Measurements from ENCODE around the gene TRMT61A. TPM values are rescaled to one million over a fixed set of nuclear protein-coding genes. Genes with fewer than 3 reads are reported as not detected.

Gene TRMT61A
- total and polyA plus RNA-seq, 2 of the 4 experiments (the other 2 are of a cell fraction): 5.7 to 16.2 TPM

DNA sequence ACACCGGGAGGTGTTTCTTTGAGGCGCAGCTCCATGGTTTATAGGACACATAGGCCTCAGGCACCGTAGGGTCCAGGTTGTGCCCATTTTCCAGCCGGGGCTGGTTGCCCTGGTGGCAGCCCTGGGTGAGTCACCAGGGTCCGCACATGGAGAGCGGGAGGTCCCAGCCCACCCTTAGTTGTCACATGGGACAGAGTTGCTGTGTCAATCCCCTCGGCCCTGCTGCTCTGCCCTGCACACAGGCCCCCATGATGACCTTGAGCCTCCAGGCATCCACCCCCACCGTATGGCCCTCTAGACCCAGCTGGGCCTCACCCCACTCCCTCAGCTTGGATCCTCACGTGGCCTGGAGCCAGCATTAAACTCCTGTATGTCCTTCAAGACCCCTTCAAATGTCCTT lies 7.7 kb downstream of the TRMT61A start:
- no peak overlapping the region for H2BK20ac ChIP-seq (ENCODE audit: low read depth, low read length)
- no peak overlapping the region for H3K4me3 ChIP-seq (ENCODE audit: insufficient read depth, low read depth, low read length)
- DNase-seq (no peak), ATAC-seq (ENCODE audit: low read depth) (no peak)
- 59% methylated on average over 7 of the region's 9 CpGs; no CpG with 5 or more reads in 1 of the 2 experiments for WGBS, 2 experiments (ENCODE audit: extremely low coverage in 2 of 2, insufficient read length in 1 of 2)
- TF ChIP-seq, protein P1, sequence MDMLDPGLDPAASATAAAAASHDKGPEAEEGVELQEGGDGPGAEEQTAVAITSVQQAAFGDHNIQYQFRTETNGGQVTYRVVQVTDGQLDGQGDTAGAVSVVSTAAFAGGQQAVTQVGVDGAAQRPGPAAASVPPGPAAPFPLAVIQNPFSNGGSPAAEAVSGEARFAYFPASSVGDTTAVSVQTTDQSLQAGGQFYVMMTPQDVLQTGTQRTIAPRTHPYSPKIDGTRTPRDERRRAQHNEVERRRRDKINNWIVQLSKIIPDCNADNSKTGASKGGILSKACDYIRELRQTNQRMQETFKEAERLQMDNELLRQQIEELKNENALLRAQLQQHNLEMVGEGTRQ (IDR thresholded peaks at IDR 0.05; ENCODE audit: low read depth, low read length): no peak
- no peak for TF ChIP-seq RFX5 (IDR thresholded peaks at IDR 0.05; ENCODE audit: low read depth, low read length)
- no peak for TF ChIP-seq SMC3 (IDR thresholded peaks at IDR 0.05; ENCODE audit: low read depth, low read length)
- no peak for TF ChIP-seq CHD1 (IDR thresholded peaks at IDR 0.05; ENCODE audit: low read depth, low read length)
- no peak for TF ChIP-seq RAD21 (IDR thresholded peaks at IDR 0.05; ENCODE audit: low read length)
- no peak for TF ChIP-seq CEBPB (IDR thresholded peaks at IDR 0.05; ENCODE audit: low read depth, low read length)
- no peak for TF ChIP-seq POLR2A (IDR thresholded peaks at IDR 0.05; ENCODE audit: low read depth, low read length)
- no peak for TF ChIP-seq MXI1 (IDR thresholded peaks at IDR 0.05; ENCODE audit: borderline replicate concordance, low read depth, low read length)
- TF ChIP-seq BHLHE40 (IDR thresholded peaks at IDR 0.05; ENCODE audit: low read depth, low read length): no peak
- TF ChIP-seq CTCF (conservative IDR thresholded peaks at IDR 0.05; ENCODE audit: low read depth, low read length): no peak
- no peak for TF ChIP-seq MAZ (IDR thresholded peaks at IDR 0.05; ENCODE audit: borderline replicate concordance, low read depth, low read length)
- TF ChIP-seq MAFK (IDR thresholded peaks at IDR 0.05; ENCODE audit: low read depth, low read length): no peak
- TF ChIP-seq, protein P2, sequence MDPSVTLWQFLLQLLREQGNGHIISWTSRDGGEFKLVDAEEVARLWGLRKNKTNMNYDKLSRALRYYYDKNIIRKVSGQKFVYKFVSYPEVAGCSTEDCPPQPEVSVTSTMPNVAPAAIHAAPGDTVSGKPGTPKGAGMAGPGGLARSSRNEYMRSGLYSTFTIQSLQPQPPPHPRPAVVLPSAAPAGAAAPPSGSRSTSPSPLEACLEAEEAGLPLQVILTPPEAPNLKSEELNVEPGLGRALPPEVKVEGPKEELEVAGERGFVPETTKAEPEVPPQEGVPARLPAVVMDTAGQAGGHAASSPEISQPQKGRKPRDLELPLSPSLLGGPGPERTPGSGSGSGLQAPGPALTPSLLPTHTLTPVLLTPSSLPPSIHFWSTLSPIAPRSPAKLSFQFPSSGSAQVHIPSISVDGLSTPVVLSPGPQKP (IDR thresholded peaks at IDR 0.05; ENCODE audit: borderline replicate concordance, low read depth, low read length): no peak
- no peak for TF ChIP-seq NFE2L2 (IDR thresholded peaks at IDR 0.05; ENCODE audit: low read depth, low read length)
- no peak for TF ChIP-seq FOS (IDR thresholded peaks at IDR 0.05; ENCODE audit: low read depth, low read length)
- no peak for TF ChIP-seq RCOR1 (IDR thresholded peaks at IDR 0.05; ENCODE audit: insufficient replicate concordance, low read length)
- H2BK5ac ChIP-seq (ENCODE audit: low read depth, low read length, poor library complexity, severe bottlenecking): no peak overlapping the region
- no peak overlapping the region for H3K18ac ChIP-seq (ENCODE audit: low read depth, low read length)
- dilution Hi-C loops (cut with HindIII; ENCODE audit: low sequenced_read_pairs, unreplicated experiment): no loop called here
- H3K4me2 ChIP-seq (ENCODE audit: low read depth, low read length): no peak overlapping the region
- H3K79me1 ChIP-seq (ENCODE audit: low read depth in 1 of 2, low read length in 2 of 2): peaks cover 0 to 9% of the 10 kb centered on the region in 2 experiments; a peak in 1 of 4 replicates
- intact Hi-C loops (cut with micrococcal nuclease): no loop called here
- no peak overlapping the region for H3K23ac ChIP-seq (ENCODE audit: low read depth, low read length)
- no peak overlapping the region for H4K8ac ChIP-seq (ENCODE audit: low read depth in 2 of 2, low read length in 2 of 2)
- no peaks in the 10 kb centered on the region for H3K27me3 ChIP-seq (ENCODE audit: control insufficient read depth, insufficient read depth, low read length)
- no peak overlapping the region for H3K9ac ChIP-seq (ENCODE audit: low read depth, low read length)
- ChIA-PET POLR2A (ENCODE audit: unreplicated experiment) (no interaction called here), CTCF (no interaction called here)
- H4K20me1 ChIP-seq (ENCODE audit: insufficient read depth, low read length): peaks cover 5% of the 10 kb centered on the region; the same call in 1 of the 2 replicates
- no TSS peak for BruUV-seq (replicated peaks)
- peaks cover 15% of the 10 kb centered on the region for H3K4me1 ChIP-seq (ENCODE audit: control insufficient read depth, insufficient read depth, low read length)
- H3K36me3 ChIP-seq (ENCODE audit: control insufficient read depth, insufficient read depth, low read length): peaks cover 11% of the 10 kb centered on the region; the same call in 1 of the 2 replicates
- no peak overlapping the region for H4K91ac ChIP-seq (ENCODE audit: insufficient read depth, low read depth, low read length)
- H3K14ac ChIP-seq (replicated peaks; ENCODE audit: low read depth, low read length): no peak overlapping the region
- in situ Hi-C loops (cut with MboI; ENCODE audit: low sequenced_read_pairs): no loop called here
- H2AK5ac ChIP-seq (ENCODE audit: low read depth, low read length): peak overlapping the region; percentile 43; the same call in 1 of the 2 replicates
- no peak overlapping the region; the same call in 1 of the 2 replicates for H3K27ac ChIP-seq (ENCODE audit: insufficient read depth, low read length)
- no peaks in the 10 kb centered on the region for H3K9me3 ChIP-seq (ENCODE audit: control insufficient read depth, insufficient read depth, low read length)
- H3K56ac ChIP-seq (ENCODE audit: extremely low read depth, insufficient read depth, low read length): no peak overlapping the region
- no peak overlapping the region for H4K5ac ChIP-seq (ENCODE audit: low read depth, low read length)
- no peak overlapping the region for H2BK15ac ChIP-seq (ENCODE audit: low read depth, low read length)
- no peak overlapping the region for H2BK120ac ChIP-seq (ENCODE audit: low read depth, low read length)
- no peak overlapping the region for H2AK9ac ChIP-seq (replicated peaks; ENCODE audit: low read depth, low read length, poor library complexity)
- H3K9me1 ChIP-seq (ENCODE audit: insufficient read depth, low read length): no peaks in the 10 kb centered on the region
- no peak overlapping the region for H3K4ac ChIP-seq (ENCODE audit: low read depth, low read length)
- H2AFZ ChIP-seq (replicated peaks; ENCODE audit: low read length, poor library complexity): no peak overlapping the region
